GM21390 (cell line): ENCODE data around the gene HPF1.
"Not testable (repeated sequence)": the region's sequence is repeated elsewhere in the genome, so short reads cannot be mapped to it uniquely, and the experiment has no call there.

Source experiments
- ATAC-seq: cut with Tn5 transposase; IDR thresholded peaks from one replicate; pipeline ENCODE4 v1.9.1; 2021; ENCODE audit not compliant: unreplicated experiment

The HPF1 gene

GRCh38 chr4:169757575-169758184, at the start of gene HPF1:
Gene HPF1 (minus strand): TSS chr4:169757944. CDS start chr4:169757877, 67 bp downstream.
- ATAC-seq, result peak; percentile 95

GRCh38 chr4:169806770-169807169, 49.0 kb upstream of the HPF1 start:
- ATAC-seq, result not testable (repeated sequence)

- no peak for ATAC-seq
Measured at GRCh38 chr4:169803413-169803812, 45.7 kb upstream of the HPF1 start.

GRCh38 chr4:169802873-169803272, 45.1 kb upstream of the HPF1 start:
- no peak for ATAC-seq

GRCh38 chr4:169800541-169800940, 42.8 kb upstream of the HPF1 start:
- no peak for ATAC-seq

GRCh38 chr4:169799260-169799659, 41.5 kb upstream of the HPF1 start:
- no peak for ATAC-seq

GRCh38 chr4:169795585-169795984, 37.8 kb upstream of the HPF1 start:
- ATAC-seq, result no peak

- no peak for ATAC-seq
Measured at GRCh38 chr4:169791527-169792156, 33.9 kb upstream of the HPF1 start.

- ATAC-seq, result no peak
Measured at GRCh38 chr4:169791062-169791461, 33.3 kb upstream of the HPF1 start.

GRCh38 chr4:169774466-169775445, 17.0 kb upstream of the HPF1 start:
- ATAC-seq, result no peak

GRCh38 chr4:169773889-169774288, 16.1 kb upstream of the HPF1 start:
- no peak for ATAC-seq

GRCh38 chr4:169771556-169772080, 13.9 kb upstream of the HPF1 start:
- not testable (repeated sequence) for ATAC-seq

- ATAC-seq, result no peak
Measured at GRCh38 chr4:169770416-169770815, 12.7 kb upstream of the HPF1 start.

- no peak for ATAC-seq
Measured at GRCh38 chr4:169768385-169768784, 10.6 kb upstream of the HPF1 start.

- no peak for ATAC-seq
Measured at GRCh38 chr4:169766741-169767140, 9.0 kb upstream of the HPF1 start.

GRCh38 chr4:169765835-169766234, 8.1 kb upstream of the HPF1 start:
- ATAC-seq, result no peak

- no peak for ATAC-seq
Measured at GRCh38 chr4:169761846-169762245, 4.1 kb upstream of the HPF1 start.

GRCh38 chr4:169758401-169758962, 738 bp upstream of the HPF1 start:
- no peak for ATAC-seq

- peak; percentile 31 for ATAC-seq
Measured at GRCh38 chr4:169756971-169757574, 671 bp downstream of the HPF1 start.

- no peak for ATAC-seq
Measured at GRCh38 chr4:169745291-169745690, 12.5 kb downstream of the HPF1 start.

- ATAC-seq, result no peak
Measured at GRCh38 chr4:169744601-169745000, 13.1 kb downstream of the HPF1 start.
